Nephron progenitor cell (in vitro differentiated cells): ENCODE measurements around the gene HNRNPDL.
"Not testable (repeated sequence)": the region's sequence is repeated elsewhere in the genome, so short reads cannot be mapped to it uniquely, and the experiment has no call there.

Experiments used
- DNase-seq: peaks from one replicate; pipeline ENCODE4 v3.0.0; 2021
- H3K27ac Mint-ChIP-seq: 2 replicates; pipeline ENCODE4 v1.8.0; 2021; ENCODE audit warnings: mild to moderate bottlenecking, moderate library complexity, mixed read lengths
- H3K27me3 Mint-ChIP-seq: 2 replicates; pipeline ENCODE4 v1.8.0; 2021; ENCODE audit warnings: mild to moderate bottlenecking, low read depth, mixed read lengths; ENCODE audit not compliant: poor library complexity
- H3K36me3 Mint-ChIP-seq: 2 replicates; pipeline ENCODE4 v1.8.0; 2021; ENCODE audit warnings: low read depth, mixed read lengths
- H3K4me1 Mint-ChIP-seq: 2 replicates; pipeline ENCODE4 v1.8.0; 2021; ENCODE audit warnings: mixed read lengths
- H3K4me3 Mint-ChIP-seq: 2 replicates; pipeline ENCODE4 v1.8.0; 2021; ENCODE audit warnings: mild to moderate bottlenecking, moderate library complexity, mixed read lengths
- H3K9me3 Mint-ChIP-seq: 2 replicates; pipeline ENCODE4 v1.8.0; 2021; ENCODE audit warnings: mild to moderate bottlenecking, moderate library complexity, mixed read lengths
- CTCF ChIP-seq: fragments of 200-600 bp; sonication (generic); IDR thresholded peaks from 2 replicates; pipeline ENCODE4 v1.5.0; 2021; ENCODE audit warnings: antibody characterized with exemption

Gene HNRNPDL

GRCh38 chr4:82430193-82430963, at the start of gene HNRNPDL, which contains the start of gene ENOPH1:
Gene HNRNPDL (minus strand): TSS chr4:82430462. CDS start chr4:82429690, 772 bp downstream.
Gene ENOPH1 (plus strand): TSS chr4:82430590. CDS start chr4:82430830, 240 bp downstream.
- Mint-ChIP-seq H3K9me3 (no peaks in the 10 kb centered on the region), H3K4me3 (peak within 1 kb of the TSS; percentile 100), H3K27ac (peak within 1 kb of the TSS; percentile 100), H3K4me1 (peaks cover 66% of the 10 kb centered on the region), H3K27me3 (peaks cover 3% of the 10 kb centered on the region), H3K36me3 (peaks cover 64% of the 10 kb centered on the region)
- peak; percentile 95 for DNase-seq
- TF ChIP-seq CTCF, result no peak

DNA sequence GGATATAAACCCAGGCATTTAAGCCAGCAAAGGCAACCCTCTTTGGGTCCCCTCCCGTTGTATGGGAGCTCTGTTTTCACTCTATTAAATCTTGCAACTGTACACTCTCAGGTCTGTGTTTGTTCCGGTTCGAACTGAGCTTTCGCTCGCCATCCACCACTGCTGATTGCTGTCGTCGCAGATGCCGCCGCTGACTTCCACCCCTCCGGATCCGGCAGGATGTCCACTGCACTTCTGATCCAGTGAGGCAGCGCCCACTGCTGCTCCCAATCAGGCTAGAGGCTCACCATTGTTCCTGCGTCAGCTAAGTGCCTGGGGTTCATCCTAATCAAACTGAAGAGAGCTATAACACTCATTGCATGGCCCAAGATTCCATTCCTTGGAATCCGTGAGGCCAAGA, 49.3 kb upstream of the HNRNPDL start:
- Mint-ChIP-seq H3K9me3 (no peaks in the 10 kb centered on the region), H3K27ac (no peak overlapping the region), H3K27me3 (peaks cover 12% of the 10 kb centered on the region), H3K4me1 (peaks cover 7% of the 10 kb centered on the region), H3K36me3 (peaks cover 10% of the 10 kb centered on the region), H3K4me3 (no peak overlapping the region)
- no peak for DNase-seq
- no peak for TF ChIP-seq CTCF

DNA sequence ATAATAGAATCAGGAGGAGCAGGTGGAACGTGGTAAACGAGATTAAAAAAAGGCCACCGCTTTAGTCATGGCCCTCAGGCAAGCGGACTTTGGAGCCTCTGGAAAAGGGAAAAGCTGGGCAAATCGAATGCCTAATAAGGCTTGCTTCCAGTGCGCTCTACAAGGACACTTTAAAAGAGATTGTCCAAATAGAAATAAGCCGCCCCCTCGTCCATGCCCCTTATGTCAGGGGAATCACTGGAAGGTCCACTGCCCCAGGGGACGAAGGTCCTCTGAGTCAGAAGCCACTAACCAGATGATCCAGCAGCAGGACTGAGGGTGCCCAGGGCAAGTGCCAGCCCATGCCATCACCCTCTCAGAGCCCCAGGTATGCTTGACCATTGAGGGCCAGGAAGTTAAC, 47.2 kb upstream of the HNRNPDL start:
- H3K36me3 Mint-ChIP-seq, H3K9me3 Mint-ChIP-seq, H3K4me1 Mint-ChIP-seq, DNase-seq, H3K27ac Mint-ChIP-seq, H3K4me3 Mint-ChIP-seq: not testable (repeated sequence)
- peaks cover 12% of the 10 kb centered on the region for H3K27me3 Mint-ChIP-seq

DNA sequence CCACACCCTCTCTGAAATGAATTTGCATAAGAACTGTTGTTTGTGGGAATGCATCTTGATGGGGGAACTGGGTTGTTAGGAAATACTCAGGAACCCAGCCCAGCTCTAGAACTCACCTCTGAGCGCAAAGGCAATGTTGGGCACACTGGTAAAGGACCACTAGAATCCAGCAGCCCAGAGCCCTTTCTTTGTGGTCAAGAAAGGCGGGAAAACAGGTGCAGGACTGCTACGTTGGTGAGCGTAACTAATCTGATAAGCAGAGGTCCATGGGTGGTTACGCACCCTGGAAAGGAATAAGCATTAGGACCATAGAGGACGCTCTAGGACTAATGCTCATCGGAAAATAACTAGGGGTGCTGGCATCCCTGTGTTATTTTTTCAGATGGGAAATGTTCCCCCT, 45.7 kb upstream of the HNRNPDL start:
- not testable (repeated sequence) for H3K4me3 Mint-ChIP-seq, H3K4me1 Mint-ChIP-seq, DNase-seq, H3K27ac Mint-ChIP-seq, H3K9me3 Mint-ChIP-seq, H3K36me3 Mint-ChIP-seq
- peaks cover 12% of the 10 kb centered on the region for H3K27me3 Mint-ChIP-seq

DNA sequence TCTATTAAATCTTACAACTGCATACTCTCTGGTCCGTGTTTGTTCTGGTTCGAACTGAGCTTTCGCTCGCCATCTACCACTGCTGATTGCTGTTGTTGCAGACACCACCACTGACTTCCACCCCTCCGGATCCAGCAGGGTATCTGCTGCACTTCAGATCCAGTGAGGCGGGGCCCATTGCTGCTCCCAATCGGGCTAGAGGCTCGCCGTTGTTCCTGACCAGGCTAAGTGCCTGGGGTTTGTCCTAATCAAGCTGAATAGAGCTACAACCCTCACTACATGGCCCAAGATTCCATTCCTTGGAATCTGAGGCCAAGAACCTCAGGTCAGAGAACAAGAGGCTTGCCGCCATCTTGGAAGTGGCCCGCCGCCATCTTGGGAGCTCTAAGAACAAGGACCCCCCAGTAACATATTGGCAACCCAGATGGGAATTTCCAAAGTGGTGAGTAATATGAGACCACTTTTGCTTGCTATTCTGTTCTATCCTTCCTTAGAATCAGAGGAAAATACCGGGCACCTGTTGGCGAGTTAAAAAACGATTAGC, 43.4 kb upstream of the HNRNPDL start:
- no peaks in the 10 kb centered on the region for H3K9me3 Mint-ChIP-seq

DNA sequence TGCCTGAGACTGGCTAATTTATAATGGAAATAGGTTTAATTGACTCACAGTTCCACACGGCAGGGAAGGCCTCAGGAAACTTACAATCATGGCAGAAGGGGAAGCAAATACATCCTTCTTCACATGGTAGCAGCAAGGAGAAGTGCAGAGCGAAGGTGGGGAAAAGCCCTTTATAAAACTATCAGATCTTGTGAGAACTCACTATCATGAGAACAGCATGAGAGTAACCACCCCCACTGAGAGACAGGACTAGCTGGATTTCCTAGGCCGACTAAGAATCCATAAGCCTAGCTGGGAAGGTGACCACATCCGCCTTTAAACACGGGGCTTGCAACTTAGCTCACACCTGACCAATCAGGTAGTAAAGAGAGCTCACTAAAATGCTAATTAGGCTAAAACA, 42.8 kb upstream of the HNRNPDL start:
- H3K27ac Mint-ChIP-seq, H3K4me3 Mint-ChIP-seq, H3K9me3 Mint-ChIP-seq, DNase-seq: not testable (repeated sequence)
- H3K27me3 Mint-ChIP-seq, result peaks cover 12% of the 10 kb centered on the region
- peaks cover 11% of the 10 kb centered on the region for H3K36me3 Mint-ChIP-seq
- peaks cover 17% of the 10 kb centered on the region for H3K4me1 Mint-ChIP-seq

More for the DNA sequence above, 43.4 kb upstream of the HNRNPDL start:
- H3K27ac Mint-ChIP-seq, result no peak overlapping the region
- no peak for TF ChIP-seq CTCF
- peaks cover 17% of the 10 kb centered on the region for H3K4me1 Mint-ChIP-seq
- DNase-seq, result no peak
- peaks cover 12% of the 10 kb centered on the region for H3K27me3 Mint-ChIP-seq
- H3K4me3 Mint-ChIP-seq, result no peak overlapping the region
- H3K36me3 Mint-ChIP-seq, result peaks cover 5% of the 10 kb centered on the region

- no peak overlapping the region for H3K27ac Mint-ChIP-seq
- no peak for TF ChIP-seq CTCF
- DNase-seq, result no peak
Measured at GRCh38 chr4:82469791-82470345, 39.6 kb upstream of the HNRNPDL start.

More at GRCh38 chr4:82469791-82470345, 39.6 kb upstream of the HNRNPDL start:
- peaks cover 7% of the 10 kb centered on the region for H3K27me3 Mint-ChIP-seq
- H3K4me3 Mint-ChIP-seq, result no peak overlapping the region
- H3K9me3 Mint-ChIP-seq, result peaks cover 8% of the 10 kb centered on the region
- H3K36me3 Mint-ChIP-seq, result peaks cover 23% of the 10 kb centered on the region
- peaks cover 12% of the 10 kb centered on the region for H3K4me1 Mint-ChIP-seq
